AG09309 (cell line): Measurements from ENCODE around the gene CHCHD3.
"Not testable (repeated sequence)": the region's sequence is repeated elsewhere in the genome, so short reads cannot be mapped to it uniquely, and the experiment has no call there.

Experiments
- DNase-seq: peaks from one replicate; pipeline ENCODE4 v3.0.0-alpha.2; 2010; ENCODE audit warnings: low read depth
- H3K4me3 ChIP-seq: 2 replicates; pipeline ENCODE4 v1.5.1; 2011; ENCODE audit warnings: mild to moderate bottlenecking, low read depth, low read length, moderate library complexity; ENCODE audit not compliant: control insufficient read depth
- TF ChIP-seq, protein P1 (sequence below): IDR thresholded peaks from 2 replicates; pipeline ENCODE4 v1.5.1; 2011; ENCODE audit warnings: mild to moderate bottlenecking, low read depth, low read length, inconsistent platforms; ENCODE audit not compliant: insufficient read depth, control insufficient read depth; ENCODE audit errors: missing control alignments

The CHCHD3 gene

DNA sequence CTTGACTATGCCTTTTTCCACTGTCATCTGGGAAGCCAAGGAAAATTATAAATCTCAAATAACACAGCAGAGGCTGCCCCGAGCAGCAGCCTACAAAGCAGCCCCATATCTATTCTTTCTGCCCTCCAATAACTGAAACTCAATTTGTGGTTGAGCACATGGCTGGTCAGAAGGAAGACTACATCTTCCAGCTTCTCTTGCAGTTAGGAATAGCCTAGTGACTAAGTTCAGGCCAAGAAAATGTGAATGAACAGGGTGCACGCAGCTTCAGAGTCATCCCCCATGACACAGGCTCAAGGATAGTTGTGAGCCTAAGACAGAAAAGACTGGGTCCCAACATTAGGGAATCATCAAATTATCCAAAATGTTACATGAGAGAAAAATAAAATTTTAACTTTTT lies 42.3 kb downstream of the CHCHD3 start:
- H3K4me3 ChIP-seq = no peak overlapping the region
- TF ChIP-seq, protein P1, sequence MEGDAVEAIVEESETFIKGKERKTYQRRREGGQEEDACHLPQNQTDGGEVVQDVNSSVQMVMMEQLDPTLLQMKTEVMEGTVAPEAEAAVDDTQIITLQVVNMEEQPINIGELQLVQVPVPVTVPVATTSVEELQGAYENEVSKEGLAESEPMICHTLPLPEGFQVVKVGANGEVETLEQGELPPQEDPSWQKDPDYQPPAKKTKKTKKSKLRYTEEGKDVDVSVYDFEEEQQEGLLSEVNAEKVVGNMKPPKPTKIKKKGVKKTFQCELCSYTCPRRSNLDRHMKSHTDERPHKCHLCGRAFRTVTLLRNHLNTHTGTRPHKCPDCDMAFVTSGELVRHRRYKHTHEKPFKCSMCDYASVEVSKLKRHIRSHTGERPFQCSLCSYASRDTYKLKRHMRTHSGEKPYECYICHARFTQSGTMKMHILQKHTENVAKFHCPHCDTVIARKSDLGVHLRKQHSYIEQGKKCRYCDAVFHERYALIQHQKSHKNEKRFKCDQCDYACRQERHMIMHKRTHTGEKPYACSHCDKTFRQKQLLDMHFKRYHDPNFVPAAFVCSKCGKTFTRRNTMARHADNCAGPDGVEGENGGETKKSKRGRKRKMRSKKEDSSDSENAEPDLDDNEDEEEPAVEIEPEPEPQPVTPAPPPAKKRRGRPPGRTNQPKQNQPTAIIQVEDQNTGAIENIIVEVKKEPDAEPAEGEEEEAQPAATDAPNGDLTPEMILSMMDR = no peak
- DNase-seq = no peak

DNA sequence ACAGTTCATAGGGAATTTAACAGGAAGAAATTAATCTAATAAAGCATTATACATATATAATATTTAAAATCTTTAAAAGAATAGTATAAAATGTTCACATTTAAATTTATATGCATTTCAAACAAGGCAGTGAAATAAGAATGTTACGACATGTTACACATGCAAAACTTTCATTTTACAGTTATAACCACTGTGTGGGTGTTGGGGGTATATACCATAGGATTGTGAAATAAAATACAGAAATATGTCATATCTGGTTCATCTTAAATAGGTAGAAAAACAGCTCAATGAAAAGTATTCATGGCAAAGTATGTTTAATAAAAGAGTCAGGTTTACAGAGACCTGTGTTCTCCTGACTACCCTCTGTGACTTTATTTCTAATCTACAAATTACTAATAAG lies 45.6 kb downstream of the CHCHD3 start:
- no peak overlapping the region for H3K4me3 ChIP-seq
- TF ChIP-seq, protein P1 = no peak
- no peak for DNase-seq

DNA sequence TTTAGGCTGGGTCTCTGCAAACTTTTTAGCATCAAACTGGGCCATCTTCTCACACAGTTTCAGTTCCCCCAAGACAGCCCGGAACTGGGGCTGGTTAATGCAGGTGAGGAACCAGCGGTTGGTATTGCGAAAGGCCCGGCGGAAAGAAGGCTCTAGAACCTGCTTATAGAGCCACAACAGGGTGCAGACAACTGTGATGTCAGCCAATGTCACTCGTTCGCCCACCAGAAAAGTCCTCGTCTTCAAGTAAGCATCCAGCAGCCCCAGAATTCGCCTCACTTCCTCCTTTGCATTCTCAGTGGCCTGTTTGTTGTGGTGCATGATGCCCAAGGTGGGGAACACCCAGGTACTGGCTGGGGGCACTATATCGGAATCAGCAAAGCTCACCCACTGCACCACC lies 46.6 kb downstream of the CHCHD3 start:
- DNase-seq, H3K4me3 ChIP-seq: not testable (repeated sequence)

DNA sequence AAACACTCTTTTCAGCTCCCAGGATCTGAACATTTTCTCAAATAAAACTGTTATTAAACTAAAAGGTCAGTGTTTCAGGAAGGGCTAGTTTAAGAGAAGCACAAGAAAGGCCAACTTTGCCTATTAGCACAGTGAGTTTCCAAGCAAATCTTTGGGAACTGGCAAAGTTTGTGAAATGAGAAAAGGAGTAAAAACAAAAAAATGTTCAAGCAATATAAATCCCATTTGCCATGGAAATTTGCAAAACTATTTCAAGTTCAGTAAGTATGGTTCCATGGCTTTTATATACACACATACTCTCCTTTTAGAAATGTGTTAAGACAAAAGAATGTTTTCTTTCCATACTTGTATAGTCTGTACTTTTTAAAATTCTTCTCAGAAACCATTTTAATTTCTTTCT lies 51.5 kb downstream of the CHCHD3 start:
- no peak for DNase-seq
- H3K4me3 ChIP-seq = no peak overlapping the region
- TF ChIP-seq, protein P1 = no peak

DNA sequence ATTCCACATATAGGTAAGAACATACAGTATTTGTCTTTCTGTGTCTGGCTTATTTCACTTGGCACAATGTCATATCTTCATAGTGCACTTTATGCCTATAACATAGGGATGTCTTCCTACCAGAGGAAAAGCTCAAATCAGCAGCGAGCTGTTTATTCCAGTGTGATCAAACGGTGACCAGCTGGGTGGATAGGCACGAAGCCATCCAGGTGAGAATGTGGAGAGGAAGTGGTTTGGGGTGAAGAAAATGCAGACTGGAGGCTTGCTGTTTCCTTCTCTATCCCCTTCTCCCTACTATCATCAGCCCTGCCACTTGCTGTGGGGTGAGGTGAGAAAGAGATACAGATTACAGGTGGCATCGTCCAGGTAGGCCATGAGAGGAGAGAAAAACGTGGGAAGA lies 52.4 kb downstream of the CHCHD3 start:
- TF ChIP-seq, protein P1 = no peak
- H3K4me3 ChIP-seq = no peak overlapping the region
- DNase-seq = no peak

DNA sequence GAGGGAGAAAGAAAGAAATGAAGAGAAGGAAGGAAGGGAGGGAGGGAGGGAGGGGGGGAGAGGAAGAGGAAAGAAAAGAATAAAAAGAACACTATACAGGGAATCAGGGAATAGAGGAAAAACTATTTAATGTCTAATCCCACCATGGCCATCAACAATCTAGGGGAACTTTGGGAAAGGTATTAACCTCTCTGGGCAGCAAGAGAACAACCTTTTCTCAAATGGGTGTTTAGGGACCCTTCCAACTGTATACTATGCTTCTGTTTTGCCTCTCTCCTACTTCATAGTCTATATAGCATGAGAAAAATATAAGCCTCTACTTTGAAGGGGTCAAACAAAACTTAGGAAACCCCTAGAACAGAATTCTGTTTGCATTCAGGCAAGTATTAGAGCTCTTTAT lies 54.5 kb downstream of the CHCHD3 start:
- DNase-seq = no peak
- TF ChIP-seq, protein P1 = no peak
- H3K4me3 ChIP-seq = no peak overlapping the region

DNA sequence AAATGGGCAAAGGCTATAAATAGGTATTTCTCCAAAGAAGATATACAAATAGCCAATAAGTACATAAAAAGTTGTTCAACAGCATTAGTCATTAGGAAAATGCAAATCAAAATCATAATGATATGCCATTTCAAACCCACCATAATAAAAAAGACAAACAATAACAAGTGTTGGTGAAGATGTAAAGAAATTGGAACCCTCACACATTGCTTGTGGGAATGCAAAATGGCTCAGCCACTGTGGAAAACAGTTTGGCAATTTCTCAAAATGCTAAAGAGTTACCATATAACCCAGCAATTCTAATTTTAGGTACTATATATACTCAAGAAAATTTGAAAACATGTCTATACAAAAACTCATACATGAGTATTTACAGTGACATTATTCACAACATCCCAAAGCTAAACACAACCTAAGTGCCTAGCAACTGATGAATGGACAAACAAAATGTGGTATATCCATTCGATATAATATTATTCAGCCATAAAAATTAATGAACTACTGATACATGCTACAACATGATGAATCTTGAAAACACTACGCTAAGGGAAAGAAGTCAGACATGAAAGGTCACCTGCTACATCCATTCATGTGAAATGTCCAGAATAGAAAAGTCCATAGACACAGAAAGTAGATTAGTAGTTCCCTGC lies 55.6 kb downstream of the CHCHD3 start:
- DNase-seq = no peak
- TF ChIP-seq, protein P1 = no peak
- no peak overlapping the region for H3K4me3 ChIP-seq
